ENCODE results near the gene SPIRE1. TPM values are rescaled to one million over a fixed set of nuclear protein-coding genes. Genes with fewer than 3 reads are reported as not detected.

SPIRE1 gene
- polyA plus RNA-seq, 1 donor from 2014 or later, result 22.2 TPM

DNA sequence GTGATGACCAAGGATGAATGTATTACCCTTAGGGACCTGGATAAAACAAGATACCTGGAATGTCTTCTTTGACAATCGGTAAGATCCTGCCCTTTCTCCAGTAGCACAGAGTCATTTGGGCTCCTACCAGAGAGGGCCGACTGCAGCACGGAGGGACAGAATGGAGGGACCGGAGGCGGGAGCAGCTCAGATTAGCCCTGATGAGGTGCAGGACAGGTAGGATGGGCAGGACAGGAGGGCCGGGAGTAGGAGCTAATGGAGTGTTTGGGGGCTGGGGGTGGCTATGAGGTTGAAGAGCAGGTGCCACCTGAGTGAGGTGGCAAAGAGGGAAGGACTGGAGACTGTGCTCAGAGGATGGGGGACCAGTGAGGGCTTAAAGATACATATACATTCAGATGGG, 260.1 kb downstream of the SPIRE1 start:
- H3K27me3 ChIP-seq (ENCODE audit: insufficient read depth, low read depth, low read length), result no peaks in the 10 kb centered on the region
- no peak overlapping the region for H3K4me3 ChIP-seq (ENCODE audit: low read length)
- no peaks in the 10 kb centered on the region for H3K36me3 ChIP-seq (ENCODE audit: insufficient read depth, low read length)
- TF ChIP-seq TAF1 (IDR thresholded peaks at IDR 0.05; ENCODE audit: low read depth), result no peak
- TF ChIP-seq RAD21 (conservative IDR thresholded peaks at IDR 0.05), result no peak
- TF ChIP-seq, protein P1, sequence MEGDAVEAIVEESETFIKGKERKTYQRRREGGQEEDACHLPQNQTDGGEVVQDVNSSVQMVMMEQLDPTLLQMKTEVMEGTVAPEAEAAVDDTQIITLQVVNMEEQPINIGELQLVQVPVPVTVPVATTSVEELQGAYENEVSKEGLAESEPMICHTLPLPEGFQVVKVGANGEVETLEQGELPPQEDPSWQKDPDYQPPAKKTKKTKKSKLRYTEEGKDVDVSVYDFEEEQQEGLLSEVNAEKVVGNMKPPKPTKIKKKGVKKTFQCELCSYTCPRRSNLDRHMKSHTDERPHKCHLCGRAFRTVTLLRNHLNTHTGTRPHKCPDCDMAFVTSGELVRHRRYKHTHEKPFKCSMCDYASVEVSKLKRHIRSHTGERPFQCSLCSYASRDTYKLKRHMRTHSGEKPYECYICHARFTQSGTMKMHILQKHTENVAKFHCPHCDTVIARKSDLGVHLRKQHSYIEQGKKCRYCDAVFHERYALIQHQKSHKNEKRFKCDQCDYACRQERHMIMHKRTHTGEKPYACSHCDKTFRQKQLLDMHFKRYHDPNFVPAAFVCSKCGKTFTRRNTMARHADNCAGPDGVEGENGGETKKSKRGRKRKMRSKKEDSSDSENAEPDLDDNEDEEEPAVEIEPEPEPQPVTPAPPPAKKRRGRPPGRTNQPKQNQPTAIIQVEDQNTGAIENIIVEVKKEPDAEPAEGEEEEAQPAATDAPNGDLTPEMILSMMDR (IDR thresholded peaks at IDR 0.05; ENCODE audit: poor library complexity, severe bottlenecking), result no peak
- no peak overlapping the region for H3K4me2 ChIP-seq (ENCODE audit: low read length)
- no peaks in the 10 kb centered on the region for H3F3A ChIP-seq (ENCODE audit: insufficient read depth, low read length, poor library complexity, severe bottlenecking)
- H3K27ac ChIP-seq (ENCODE audit: low read length), result no peak overlapping the region
- H3K79me2 ChIP-seq (replicated peaks; ENCODE audit: insufficient read depth, low read length), result no peaks in the 10 kb centered on the region
- H3K9ac ChIP-seq (ENCODE audit: low read length), result no peak overlapping the region
- H3K9me3 ChIP-seq (ENCODE audit: low read length), result no peaks in the 10 kb centered on the region
- no peaks in the 10 kb centered on the region for H3K9me2 ChIP-seq (ENCODE audit: insufficient read depth, low read length)
- H2AFZ ChIP-seq (ENCODE audit: low read depth, low read length), result no peak overlapping the region
- H4K20me1 ChIP-seq (ENCODE audit: insufficient read depth), result no peaks in the 10 kb centered on the region

DNA sequence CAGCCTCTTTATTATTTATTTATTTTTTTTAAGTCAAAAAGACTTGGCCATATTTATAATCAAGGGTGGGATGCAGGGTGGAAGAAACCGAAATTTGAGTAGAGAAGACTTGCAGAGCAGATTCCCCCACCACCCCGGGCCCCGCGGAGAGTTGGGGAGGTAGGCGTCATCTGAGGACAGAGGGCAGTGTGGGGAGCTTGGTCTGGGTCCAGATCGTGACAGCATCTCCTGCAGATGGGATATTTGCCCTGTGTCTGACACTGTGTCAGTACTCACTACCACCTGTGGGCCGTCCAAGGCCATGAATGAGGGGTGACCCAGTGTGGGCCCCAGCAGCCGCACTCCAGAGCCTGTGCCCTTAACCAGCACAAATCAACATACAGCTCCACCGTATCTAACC, 260.7 kb downstream of the SPIRE1 start:
- Histone ChIP-seq H3F3A (ENCODE audit: insufficient read depth, low read length, poor library complexity, severe bottlenecking) (no peaks in the 10 kb centered on the region), H3K36me3 (ENCODE audit: insufficient read depth, low read length) (no peaks in the 10 kb centered on the region), H4K20me1 (ENCODE audit: insufficient read depth) (no peaks in the 10 kb centered on the region), H3K4me3 (ENCODE audit: low read length) (no peak overlapping the region), H3K9me3 (ENCODE audit: low read length) (no peaks in the 10 kb centered on the region), H3K27me3 (ENCODE audit: insufficient read depth, low read depth, low read length) (no peaks in the 10 kb centered on the region), H3K9me2 (ENCODE audit: insufficient read depth, low read length) (no peaks in the 10 kb centered on the region), H3K4me2 (ENCODE audit: low read length) (no peak overlapping the region), H2AFZ (ENCODE audit: low read depth, low read length) (no peak overlapping the region), H3K9ac (ENCODE audit: low read length) (no peak overlapping the region), H3K27ac (ENCODE audit: low read length) (no peak overlapping the region), H3K79me2 (replicated peaks; ENCODE audit: insufficient read depth, low read length) (no peaks in the 10 kb centered on the region)
- no peak for TF ChIP-seq EP300 (conservative IDR thresholded peaks at IDR 0.05; ENCODE audit: poor library complexity, severe bottlenecking)
- TF ChIP-seq RAD21 (conservative IDR thresholded peaks at IDR 0.05), result no peak
- no peak for TF ChIP-seq TAF1 (IDR thresholded peaks at IDR 0.05; ENCODE audit: low read depth)
- TF ChIP-seq, protein P2, sequence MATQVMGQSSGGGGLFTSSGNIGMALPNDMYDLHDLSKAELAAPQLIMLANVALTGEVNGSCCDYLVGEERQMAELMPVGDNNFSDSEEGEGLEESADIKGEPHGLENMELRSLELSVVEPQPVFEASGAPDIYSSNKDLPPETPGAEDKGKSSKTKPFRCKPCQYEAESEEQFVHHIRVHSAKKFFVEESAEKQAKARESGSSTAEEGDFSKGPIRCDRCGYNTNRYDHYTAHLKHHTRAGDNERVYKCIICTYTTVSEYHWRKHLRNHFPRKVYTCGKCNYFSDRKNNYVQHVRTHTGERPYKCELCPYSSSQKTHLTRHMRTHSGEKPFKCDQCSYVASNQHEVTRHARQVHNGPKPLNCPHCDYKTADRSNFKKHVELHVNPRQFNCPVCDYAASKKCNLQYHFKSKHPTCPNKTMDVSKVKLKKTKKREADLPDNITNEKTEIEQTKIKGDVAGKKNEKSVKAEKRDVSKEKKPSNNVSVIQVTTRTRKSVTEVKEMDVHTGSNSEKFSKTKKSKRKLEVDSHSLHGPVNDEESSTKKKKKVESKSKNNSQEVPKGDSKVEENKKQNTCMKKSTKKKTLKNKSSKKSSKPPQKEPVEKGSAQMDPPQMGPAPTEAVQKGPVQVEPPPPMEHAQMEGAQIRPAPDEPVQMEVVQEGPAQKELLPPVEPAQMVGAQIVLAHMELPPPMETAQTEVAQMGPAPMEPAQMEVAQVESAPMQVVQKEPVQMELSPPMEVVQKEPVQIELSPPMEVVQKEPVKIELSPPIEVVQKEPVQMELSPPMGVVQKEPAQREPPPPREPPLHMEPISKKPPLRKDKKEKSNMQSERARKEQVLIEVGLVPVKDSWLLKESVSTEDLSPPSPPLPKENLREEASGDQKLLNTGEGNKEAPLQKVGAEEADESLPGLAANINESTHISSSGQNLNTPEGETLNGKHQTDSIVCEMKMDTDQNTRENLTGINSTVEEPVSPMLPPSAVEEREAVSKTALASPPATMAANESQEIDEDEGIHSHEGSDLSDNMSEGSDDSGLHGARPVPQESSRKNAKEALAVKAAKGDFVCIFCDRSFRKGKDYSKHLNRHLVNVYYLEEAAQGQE (IDR thresholded peaks at IDR 0.05; ENCODE audit: borderline replicate concordance), result no peak
- TF ChIP-seq SMC3 (conservative IDR thresholded peaks at IDR 0.05; ENCODE audit: poor library complexity), result no peak
- TF ChIP-seq MXI1 (conservative IDR thresholded peaks at IDR 0.05; ENCODE audit: poor library complexity, severe bottlenecking), result no peak
- TF ChIP-seq, protein P1 (IDR thresholded peaks at IDR 0.05; ENCODE audit: poor library complexity, severe bottlenecking), result no peak
- TF ChIP-seq POLR2AphosphoS5 (IDR thresholded peaks at IDR 0.05), result no peak
- TF ChIP-seq EZH2 (IDR thresholded peaks at IDR 0.05; ENCODE audit: borderline replicate concordance, insufficient read depth, low read length, poor library complexity, severe bottlenecking), result no peak

Small RNAs within 50 kb of the gene (small RNA-seq; reads per million reads assigned to genes)
- 0 reads per million in 3 experiments for gene RNU7-129P

Other genes with a start within 250 kb of the SPIRE1 start
- gene CEP76, start 44.6 kb upstream of the SPIRE1 start, polyA plus RNA-seq, result 14.8 and 21.4 TPM in 2 replicates
- 87.2 and 102 TPM in 2 replicates for gene PSMG2, start 44.9 kb upstream of the SPIRE1 start, polyA plus RNA-seq
- gene PTPN2, start 226.1 kb upstream of the SPIRE1 start, polyA plus RNA-seq, result 45.2 and 45.7 TPM in 2 replicates

Data from neural cell (in vitro differentiated cells).